GM18505 (cell line): ENCODE results near the gene IL3.
"Not testable (repeated sequence)": the region's sequence is repeated elsewhere in the genome, so short reads cannot be mapped to it uniquely, and the experiment has no call there.

Experiments used
- ATAC-seq: cut with Tn5 transposase; IDR thresholded peaks from one replicate; pipeline ENCODE4 v1.9.1; 2021; ENCODE audit not compliant: unreplicated experiment
- POLR2A ChIP-seq: IDR thresholded peaks from 4 replicates; pipeline ENCODE4 v1.6.1; 2011; ENCODE audit warnings: borderline replicate concordance; ENCODE audit not compliant: insufficient read depth, insufficient read length; ENCODE audit errors: extremely low read depth

Gene IL3

GRCh38 chr5:132098151-132098594 is 37.7 kb downstream of the IL3 start:
- TF ChIP-seq POLR2A = no peak
- no peak for ATAC-seq

GRCh38 chr5:132098621-132099020 is 38.2 kb downstream of the IL3 start:
- no peak for TF ChIP-seq POLR2A
- no peak for ATAC-seq

GRCh38 chr5:132099076-132099748 is 38.8 kb downstream of the IL3 start:
- no peak for TF ChIP-seq POLR2A
- peak; percentile 42 for ATAC-seq

- ATAC-seq = no peak
- no peak for TF ChIP-seq POLR2A
These were observed 39.5 kb downstream of the IL3 start for GRCh38 chr5:132099905-132100304.

GRCh38 chr5:132100672-132101261 is 40.3 kb downstream of the IL3 start:
- ATAC-seq = peak; percentile 29
- TF ChIP-seq POLR2A = no peak

- ATAC-seq = no peak
- TF ChIP-seq POLR2A = no peak
These were observed 41.0 kb downstream of the IL3 start for GRCh38 chr5:132101385-132101880.

GRCh38 chr5:132102101-132102701 is 41.7 kb downstream of the IL3 start:
- ATAC-seq = no peak
- TF ChIP-seq POLR2A = no peak

- ATAC-seq = no peak
- peak; percentile 16 for TF ChIP-seq POLR2A
These were observed 42.5 kb downstream of the IL3 start for GRCh38 chr5:132102944-132103331.

- peak; percentile 63 for ATAC-seq
These were observed 43.0 kb downstream of the IL3 start for GRCh38 chr5:132103332-132103951.

GRCh38 chr5:132103969-132104391 is 43.5 kb downstream of the IL3 start:
- no peak for TF ChIP-seq POLR2A
- ATAC-seq = peak; percentile 11

More at GRCh38 chr5:132103332-132103951, 43.0 kb downstream of the IL3 start:
- no peak for TF ChIP-seq POLR2A

- TF ChIP-seq POLR2A = no peak
- no peak for ATAC-seq
These were observed 44.1 kb downstream of the IL3 start for GRCh38 chr5:132104556-132104955.

GRCh38 chr5:132105688-132106087 is 45.2 kb downstream of the IL3 start:
- ATAC-seq = no peak
- TF ChIP-seq POLR2A = no peak

- ATAC-seq = not testable (repeated sequence)
These were observed 48.0 kb downstream of the IL3 start for GRCh38 chr5:132108495-132108894.

GRCh38 chr5:132108957-132109356 is 48.5 kb downstream of the IL3 start:
- not testable (repeated sequence) for ATAC-seq
